ENCODE data around the gene CHRDL1.
"Not testable (repeated sequence)": the region's sequence is repeated elsewhere in the genome, so short reads cannot be mapped to it uniquely, and the experiment has no call there.

Gene CHRDL1

GRCh38 chrX:110665223-110666002 lies 130.2 kb downstream of the CHRDL1 start:
- DNase-seq (ENCODE audit: low spot score), result no peak

- no peak for DNase-seq (ENCODE audit: low spot score)
These were observed 138.5 kb downstream of the CHRDL1 start for GRCh38 chrX:110657073-110657472.

- DNase-seq (ENCODE audit: low spot score), result not testable (repeated sequence)
These were observed 141.3 kb downstream of the CHRDL1 start for GRCh38 chrX:110654280-110654679.

- no peak for DNase-seq (ENCODE audit: low spot score)
These were observed 149.2 kb downstream of the CHRDL1 start for GRCh38 chrX:110646386-110646785.

All from SK-N-DZ (cell line).